DMS114 treated with DMSO at 0.1 percent for 48 hours (cell line): ENCODE data around the gene ATP6V1G3.
"Not testable (repeated sequence)": the region's sequence is repeated elsewhere in the genome, so short reads cannot be mapped to it uniquely, and the experiment has no call there.

ENCODE experiments used
- DNase-seq: peaks from one replicate; lab custom pipeline; 2025; ENCODE audit not compliant: unreplicated experiment; lab: John Stamatoyannopoulos, UW

ATP6V1G3 gene

DNA sequence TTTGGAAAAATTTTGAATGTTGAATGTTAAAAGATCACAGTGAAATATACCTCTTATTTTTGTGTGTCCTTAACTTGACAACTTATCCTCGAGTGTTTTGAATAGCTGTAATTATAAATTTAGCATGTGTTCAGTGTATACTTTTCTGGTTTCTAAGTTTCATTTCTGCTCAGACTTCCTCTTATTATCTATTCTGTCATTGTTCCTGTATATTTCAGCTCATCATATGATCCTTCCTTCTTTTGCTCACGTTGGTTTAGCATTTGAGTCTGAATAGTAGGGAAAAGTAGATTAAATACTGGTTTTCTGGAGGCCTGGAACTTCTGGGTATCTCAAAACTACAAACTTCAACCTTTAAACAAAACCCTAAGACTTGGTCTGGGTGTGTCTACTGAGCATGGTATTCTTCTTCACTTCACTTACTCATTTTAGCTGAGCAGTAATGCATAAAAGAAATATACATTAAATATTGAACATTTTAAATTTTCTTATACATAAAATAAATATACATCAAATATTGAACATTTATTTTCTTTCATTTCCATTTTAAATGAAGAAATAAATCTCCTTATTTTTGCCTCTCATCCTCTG, 3.3 kb upstream of the ATP6V1G3 start:
- DNase-seq = no peak

GRCh38 chr1:198542632-198543031, 2.2 kb upstream of the ATP6V1G3 start:
- DNase-seq = no peak

DNA sequence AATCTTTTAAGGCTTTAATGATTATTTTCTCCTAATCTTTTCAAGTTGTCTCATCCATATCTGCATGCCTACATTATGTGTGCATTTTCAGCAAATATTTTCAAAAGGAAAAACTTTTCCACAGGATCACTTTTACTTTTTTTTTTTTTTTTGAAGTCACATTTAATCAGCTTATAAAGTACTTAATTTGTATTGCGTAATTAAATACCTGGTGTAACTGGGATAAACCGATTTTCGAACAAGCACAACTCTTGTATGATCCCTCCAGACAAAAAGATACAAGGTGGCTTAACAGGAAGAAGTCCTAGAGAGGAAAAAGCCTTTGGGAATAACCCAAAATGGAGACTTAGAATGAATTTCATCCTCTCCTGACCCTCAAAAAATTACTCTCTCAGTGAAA, 1.3 kb upstream of the ATP6V1G3 start:
- no peak for DNase-seq

DNA sequence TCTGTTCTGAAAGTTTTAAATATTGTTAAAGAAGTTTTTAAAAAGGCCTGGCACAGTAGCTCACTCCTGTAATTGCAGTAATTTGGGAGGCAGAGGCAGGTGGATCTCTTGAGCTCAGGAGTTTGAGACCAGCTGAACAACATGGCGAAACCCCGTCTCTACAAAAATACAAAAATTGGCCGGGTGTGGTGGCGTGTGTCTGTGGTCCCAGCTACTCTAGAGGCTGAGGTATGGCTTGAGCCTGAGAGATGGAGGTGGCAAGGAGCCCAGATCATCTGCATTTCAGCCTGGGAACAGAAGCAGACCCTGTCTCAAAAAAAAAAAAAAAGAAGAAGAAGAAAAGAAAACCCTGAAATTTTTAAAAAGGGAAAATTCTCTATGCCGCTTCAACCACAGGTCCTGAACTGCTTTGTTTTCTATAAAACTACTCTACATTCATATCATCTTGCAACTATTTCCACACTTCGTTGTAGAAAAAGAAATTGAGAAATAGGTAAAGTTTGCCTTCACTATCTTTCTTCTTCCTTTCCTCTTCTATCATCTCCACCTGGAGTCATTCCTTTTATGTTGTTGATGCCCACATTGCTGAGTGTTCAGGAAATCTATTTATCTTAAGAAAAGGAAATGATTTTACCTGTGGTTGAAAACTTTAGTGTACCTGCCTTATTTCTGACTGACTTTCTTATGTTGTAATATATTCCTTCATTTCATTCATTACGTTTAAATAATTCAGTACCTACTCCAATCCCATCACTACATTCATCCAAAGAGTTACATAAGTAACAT, 1.7 kb downstream of the ATP6V1G3 start:
- no peak for DNase-seq

DNA sequence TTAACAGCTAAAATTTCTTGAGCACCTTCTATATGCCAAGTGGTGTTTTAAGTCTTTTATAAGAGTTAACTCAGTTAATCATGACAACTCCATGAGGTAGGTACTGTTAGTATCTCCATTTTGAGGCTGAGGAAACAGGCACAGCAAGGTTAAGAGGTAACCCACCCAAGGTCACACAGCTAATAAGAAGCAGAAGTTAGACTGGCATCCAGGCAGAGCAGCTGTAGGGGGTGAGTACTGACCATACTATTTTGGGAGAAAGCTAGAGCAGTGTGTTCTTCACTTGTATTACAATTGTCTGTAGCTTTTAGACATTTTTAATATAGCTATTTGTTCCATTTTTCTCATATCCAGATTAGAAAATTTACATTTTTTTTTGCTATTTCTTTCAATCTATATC, 4.8 kb downstream of the ATP6V1G3 start:
- no peak for DNase-seq

- DNase-seq = no peak
Measured at GRCh38 chr1:198534548-198535418, 5.7 kb downstream of the ATP6V1G3 start.

GRCh38 chr1:198531891-198532290, 8.6 kb downstream of the ATP6V1G3 start:
- DNase-seq = no peak

- DNase-seq = no peak
Measured at GRCh38 chr1:198530953-198531352, 9.5 kb downstream of the ATP6V1G3 start.

DNA sequence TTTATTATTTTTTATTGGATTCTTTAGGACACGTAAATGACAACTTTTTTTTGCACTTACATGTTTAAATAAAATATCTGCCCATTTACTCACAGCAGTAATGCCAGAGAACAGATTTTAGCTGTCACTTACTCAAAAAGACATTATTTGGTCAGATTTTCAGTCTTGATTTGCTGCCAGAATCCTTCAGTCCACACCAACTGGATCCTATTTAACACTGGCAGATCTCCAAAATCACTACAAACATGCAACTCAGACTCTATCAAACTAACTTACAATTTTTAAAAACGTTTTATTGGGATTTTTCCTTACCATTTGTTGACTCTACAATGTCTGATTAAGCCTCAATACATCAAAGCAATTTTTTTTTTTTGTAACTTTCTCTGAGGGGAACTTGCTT, 11.1 kb downstream of the ATP6V1G3 start:
- no peak for DNase-seq

DNA sequence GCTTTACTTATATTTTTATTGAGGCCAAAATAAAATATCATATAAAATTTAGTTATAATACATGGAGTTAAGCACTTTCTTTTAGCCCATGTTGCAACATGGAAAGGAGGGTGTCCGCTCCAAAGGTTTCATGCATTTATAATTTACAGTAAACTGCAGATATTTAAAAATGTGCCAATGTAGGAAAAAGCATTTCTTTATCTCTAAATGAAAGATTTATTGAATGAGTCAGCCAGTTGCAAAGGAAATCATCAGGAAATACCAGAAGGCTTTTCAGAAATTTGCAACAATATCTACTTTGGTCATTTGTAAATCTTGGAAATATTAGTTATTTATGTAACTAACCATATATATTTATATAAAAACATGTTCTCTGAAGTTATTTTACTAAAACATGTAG, 12.1 kb downstream of the ATP6V1G3 start:
- DNase-seq = no peak

DNA sequence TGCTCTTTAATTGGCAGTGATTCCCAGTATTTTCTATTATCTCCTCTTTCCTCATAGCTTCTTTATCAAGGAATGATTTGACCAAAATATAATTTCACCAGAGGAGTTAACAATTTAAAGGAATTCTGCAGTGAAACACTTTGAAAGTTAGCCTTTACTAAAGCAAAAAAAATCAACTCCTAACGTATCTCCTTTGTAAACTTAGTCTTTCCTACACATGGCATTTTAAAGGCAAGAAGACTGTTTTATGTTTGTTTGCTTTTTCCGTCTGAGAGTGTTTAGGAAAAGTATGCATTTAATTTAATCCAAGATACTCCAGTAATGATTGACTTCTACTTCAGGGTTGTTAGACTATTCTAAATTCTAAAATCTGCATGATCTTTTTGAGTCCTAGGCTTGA, 15.9 kb downstream of the ATP6V1G3 start:
- no peak for DNase-seq

GRCh38 chr1:198524127-198524526, 16.4 kb downstream of the ATP6V1G3 start:
- not testable (repeated sequence) for DNase-seq

DNA sequence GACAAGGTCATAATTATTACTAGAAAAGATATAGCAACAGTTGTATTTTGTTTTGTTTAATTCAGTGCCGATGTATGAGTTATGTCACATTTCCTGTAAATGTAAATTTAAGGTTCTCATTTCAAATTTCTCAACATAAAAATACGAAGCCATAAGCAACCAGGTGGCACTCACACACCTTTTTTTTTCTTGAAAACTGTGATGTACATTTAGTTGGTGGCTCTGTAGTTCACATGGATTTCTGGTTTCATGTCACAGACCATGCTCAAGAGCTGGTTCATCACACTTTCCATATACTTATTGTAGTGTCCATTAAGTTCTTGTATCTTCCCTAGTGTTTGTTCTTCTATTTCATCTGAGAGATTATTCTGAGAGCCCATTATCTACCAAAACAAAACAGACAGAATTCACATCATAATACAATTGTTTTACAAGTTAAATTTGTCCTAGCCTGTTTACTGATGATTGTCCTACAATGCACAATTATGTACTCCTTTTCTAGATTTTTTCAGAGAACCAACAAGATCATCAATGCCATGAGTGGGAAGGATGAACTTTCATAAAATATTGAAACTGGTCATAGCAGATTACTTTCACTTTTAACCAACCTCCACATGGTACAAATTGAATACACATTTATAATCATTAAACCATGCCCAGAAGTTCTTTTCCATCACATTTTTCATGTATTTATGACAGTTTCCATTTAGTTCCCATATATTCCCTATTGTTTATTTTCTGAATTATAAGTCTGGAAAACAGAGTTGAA, 17.1 kb downstream of the ATP6V1G3 start:
- DNase-seq = no peak

DNA sequence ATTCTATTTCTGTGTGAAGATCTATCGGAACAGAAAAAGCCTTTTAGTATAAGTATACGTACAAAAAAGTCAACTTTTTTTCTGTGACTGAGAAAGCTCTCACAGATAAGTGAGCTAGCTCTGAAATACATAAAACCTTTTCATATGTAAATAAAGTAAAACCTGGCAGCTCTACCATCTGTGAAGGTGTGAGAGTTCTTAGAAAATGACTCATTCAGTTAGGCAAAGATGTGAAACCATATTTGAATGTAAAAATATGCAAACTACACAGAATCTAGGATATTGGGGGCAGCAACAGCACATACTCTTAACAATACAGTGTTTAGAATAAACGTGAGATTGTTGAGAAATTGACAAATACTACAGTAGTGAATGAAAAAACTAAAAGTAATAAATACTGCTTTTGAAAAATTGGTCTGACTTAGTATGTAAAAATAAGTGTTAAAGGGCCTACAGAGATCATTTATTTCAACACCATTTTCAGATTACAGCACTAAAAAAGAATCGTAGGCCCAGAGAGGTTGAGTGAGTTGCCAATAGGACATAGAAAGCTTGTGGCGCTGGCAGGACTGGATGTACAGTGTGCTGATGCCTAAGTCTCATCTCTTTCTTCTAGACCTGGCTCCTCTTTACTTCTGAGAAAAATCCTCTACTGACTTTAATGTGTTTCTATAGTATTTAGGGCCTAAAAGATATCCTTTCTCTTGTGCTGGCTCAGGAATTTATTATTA, 19.8 kb downstream of the ATP6V1G3 start:
- no peak for DNase-seq

DNA sequence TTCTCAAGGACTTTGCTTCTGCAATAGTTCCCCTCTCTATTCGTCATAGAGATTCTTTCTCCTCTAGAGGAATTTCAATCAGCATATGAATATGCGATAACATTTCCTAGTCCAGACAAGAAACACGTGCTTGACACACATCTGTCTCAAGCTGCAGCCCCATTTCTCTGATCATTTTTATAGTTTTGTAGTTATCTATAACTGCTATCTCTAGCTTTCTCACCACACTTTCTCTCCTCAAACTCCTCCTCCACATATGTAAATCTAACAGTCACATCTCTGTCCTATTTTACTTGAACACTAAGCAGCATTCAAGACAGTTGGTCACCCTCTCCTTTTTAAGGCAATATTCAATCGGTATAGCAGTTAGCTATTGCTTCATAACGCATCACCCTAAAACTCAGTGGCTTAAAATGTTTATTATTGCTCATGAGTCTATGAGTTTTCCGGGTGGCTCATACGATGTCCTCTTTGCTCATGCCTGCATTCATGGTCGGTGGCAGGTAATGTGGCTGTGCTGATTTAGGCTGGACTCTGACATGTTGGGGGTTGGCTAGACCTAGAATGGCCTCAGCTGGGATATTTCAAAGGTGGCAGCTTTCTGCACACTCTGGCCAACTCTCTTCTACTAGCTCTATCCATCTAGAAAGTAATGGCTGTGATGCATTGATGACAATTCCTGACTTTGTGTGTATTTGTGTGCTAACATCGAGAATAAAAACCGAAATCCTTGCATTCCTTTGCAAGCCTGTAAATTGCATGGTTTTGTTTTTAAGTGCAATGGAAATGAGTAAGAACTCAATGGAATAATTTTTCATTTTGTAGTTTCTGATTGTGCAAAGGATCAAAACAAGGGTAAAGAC, 20.6 kb downstream of the ATP6V1G3 start:
- DNase-seq = no peak

- no peak for DNase-seq
Measured at GRCh38 chr1:198517623-198518199, 22.8 kb downstream of the ATP6V1G3 start.

DNA sequence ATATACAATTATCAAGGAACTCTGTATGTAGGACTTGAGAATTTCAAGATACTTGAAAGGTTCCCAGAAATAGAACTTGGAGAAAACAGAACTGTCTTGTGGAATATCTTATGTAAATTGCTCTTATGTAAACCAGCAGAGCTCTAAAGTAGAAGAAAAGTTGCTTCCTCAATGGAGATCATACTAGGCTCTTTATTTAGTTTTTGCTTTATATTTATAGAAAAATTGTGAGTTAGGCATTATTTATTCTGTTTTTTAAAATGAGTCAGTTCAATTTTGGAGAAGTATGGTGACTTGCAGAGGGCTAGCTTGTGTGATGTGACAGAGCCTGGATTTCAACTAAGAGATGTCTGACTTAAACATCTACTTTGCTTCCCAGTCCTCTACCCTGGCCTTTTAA, 40.4 kb downstream of the ATP6V1G3 start:
- no peak for DNase-seq

- DNase-seq = no peak
Measured at GRCh38 chr1:198499588-198499987, 40.9 kb downstream of the ATP6V1G3 start.

GRCh38 chr1:198498881-198499280, 41.6 kb downstream of the ATP6V1G3 start:
- DNase-seq = no peak
